Subcutaneous adipose tissue (tissue), 4 donors: ENCODE results near the gene TRIM44. TPM values are rescaled to one million over a fixed set of nuclear protein-coding genes. Genes with fewer than 3 reads are reported as not detected.

ENCODE experiments used
- CTCF ChIP-seq: fragments of 450-650 bp; IDR thresholded peaks from one replicate; pipeline ENCODE4 v1.5.1; 2016; ENCODE audit warnings: low read depth, mild to moderate bottlenecking, control low read depth, antibody characterized with exemption, moderate library complexity
- total RNA-seq, 4 donors: library from RNA; depleted of rRNA; stranded (reverse); fragments of >200 nt; gene quantifications; one replicate each; pipeline ENCODE4 v1.1.0, GENCODE V29; 2016

The TRIM44 gene
- total RNA-seq, 4 donors from 2014 or later = 32.6 to 70.9 (median 40.0) TPM

DNA sequence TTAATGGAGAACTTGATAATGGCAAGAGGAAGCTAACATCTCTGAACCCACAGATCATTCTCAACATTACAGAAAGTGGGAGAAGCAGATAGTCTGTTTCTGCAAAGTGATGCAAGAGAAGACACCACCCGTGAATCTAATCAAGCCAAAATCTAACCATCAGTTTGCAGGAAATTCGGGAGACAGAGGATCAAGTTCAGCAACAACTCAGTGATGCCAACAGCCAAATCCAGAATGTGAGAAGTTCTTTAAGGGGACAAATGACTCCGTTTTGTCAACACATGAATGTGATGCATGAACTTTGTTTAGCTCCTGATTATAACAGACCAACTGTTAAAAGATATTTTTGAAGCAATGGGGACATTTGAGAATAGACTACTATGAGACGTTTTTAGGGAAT, 186.0 kb downstream of the TRIM44 start:
- no peak for TF ChIP-seq CTCF

GRCh38 chr11:35850191-35850590, 187.6 kb downstream of the TRIM44 start:
- TF ChIP-seq CTCF = no peak

- no peak for TF ChIP-seq CTCF
Measured at GRCh38 chr11:35851342-35851741, 188.8 kb downstream of the TRIM44 start.

GRCh38 chr11:35852056-35852455, 189.5 kb downstream of the TRIM44 start:
- TF ChIP-seq CTCF = no peak

DNA sequence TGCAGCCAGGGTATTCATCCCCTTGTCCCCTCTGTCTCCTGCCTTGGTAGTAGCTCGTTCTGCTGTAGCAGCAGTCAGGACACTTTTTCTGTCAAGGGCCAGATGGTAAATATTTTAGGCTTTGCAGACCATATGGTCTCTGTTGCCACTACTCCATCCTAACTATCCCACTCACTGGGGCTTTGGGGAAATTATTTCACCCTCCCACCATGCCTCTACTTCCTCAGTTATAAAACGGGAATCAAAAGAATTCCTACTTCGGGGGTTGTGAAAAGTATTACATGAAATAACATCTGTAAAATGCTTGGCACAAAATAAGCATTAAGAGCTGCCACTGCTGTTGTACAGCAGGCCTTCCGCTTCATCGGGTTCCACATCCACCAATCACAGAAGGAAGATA, 191.4 kb downstream of the TRIM44 start:
- TF ChIP-seq CTCF = no peak

DNA sequence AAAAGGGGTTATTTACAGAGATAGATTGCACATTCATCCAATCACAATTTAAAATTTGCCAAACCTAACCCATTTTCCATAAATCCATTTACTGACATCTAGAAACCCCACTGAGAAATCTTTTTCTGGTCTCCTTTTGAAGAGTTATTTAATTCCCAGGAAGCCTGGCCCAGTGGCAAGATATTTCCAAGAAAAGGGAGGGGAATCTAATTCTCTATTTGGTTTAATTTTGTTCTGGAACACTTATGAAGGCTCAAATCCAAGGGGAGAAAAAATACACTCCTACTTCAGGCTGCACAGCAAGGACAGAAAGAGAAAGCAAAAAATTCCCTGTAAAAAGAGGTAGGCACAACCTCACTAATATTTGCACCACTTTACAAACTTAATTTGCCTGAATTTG, 193.1 kb downstream of the TRIM44 start:
- TF ChIP-seq CTCF = no peak

DNA sequence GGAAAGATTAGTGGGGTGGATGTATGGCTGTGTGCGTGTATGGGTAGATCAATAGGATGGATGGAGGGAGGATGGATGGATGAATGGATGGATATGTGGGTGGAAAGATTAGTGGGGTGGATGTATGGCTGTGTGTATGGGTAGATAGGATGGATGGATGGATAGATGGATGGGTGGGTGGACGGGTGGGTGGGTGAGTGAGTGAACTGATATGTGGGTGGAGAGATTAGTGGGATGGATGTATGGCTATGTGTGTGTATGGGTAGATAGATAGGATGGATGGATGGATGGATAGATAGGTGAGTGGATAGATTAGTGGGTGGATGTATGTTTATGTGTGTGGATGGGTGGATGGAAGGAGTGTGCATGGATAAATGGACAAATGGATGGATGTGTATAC, 193.7 kb downstream of the TRIM44 start:
- no peak for TF ChIP-seq CTCF

GRCh38 chr11:35856756-35857155, 194.2 kb downstream of the TRIM44 start:
- TF ChIP-seq CTCF = no peak
